SK-N-SH (cell line): ENCODE data around the gene GLCCI1. TPM values are rescaled to one million over a fixed set of nuclear protein-coding genes. Genes with fewer than 3 reads are reported as not detected.

Source experiments
- CTCF ChIA-PET: fragments of 300-600, 350-600 bp; formaldehyde crosslinking; extraction: SDS; loops from one replicate; lab custom pipeline; 2021; lab: Yijun Ruan, JAX
- POLR2A ChIA-PET: fragments of 350-600 bp; sonication (Branson Sonifier 250); formaldehyde crosslinking; extraction: SDS; loops from one replicate; lab custom pipeline; 2020; ENCODE audit warnings: antibody characterized with exemption, inconsistent platforms; lab: Yijun Ruan, JAX
- DNase-seq: peaks from one replicate; pipeline ENCODE4 v3.0.0; 2012
- H2AFZ ChIP-seq: fragments of 200-600 bp; sonication (generic); 2 replicates; pipeline ENCODE4 v1.8.1; 2016; ENCODE audit warnings: antibody characterized with exemption, mild to moderate bottlenecking, low read depth
- H3F3A ChIP-seq: fragments of 200-600 bp; sonication (generic); replicated peaks from 2 replicates; pipeline ENCODE3; 2016; ENCODE audit warnings: antibody characterized with exemption, mild to moderate bottlenecking; ENCODE audit not compliant: insufficient read depth
- H3K27ac ChIP-seq, 2 experiments: fragments of 200-500 bp in 1 of 2; fragments of 200-600 bp in 1 of 2; sonication (Bioruptor generic) in 1 of 2; sonication (generic), shearing (Covaris generic) in 1 of 2; 2 replicates each; pipeline versions ENCODE4 v1.5.1 to v1.6.1; 2014 to 2016; ENCODE audit warnings: low read depth in 2 of 2, inconsistent platforms in 1 of 2, low read length in 1 of 2, mild to moderate bottlenecking in 1 of 2, mixed read lengths in 1 of 2
- H3K27me3 ChIP-seq: fragments of 200-600 bp; sonication (generic), shearing (Covaris generic); 2 replicates; pipeline ENCODE4 v1.6.1; 2016; ENCODE audit warnings: mixed run types; ENCODE audit not compliant: insufficient read depth
- H3K36me3 ChIP-seq, 2 experiments: fragments of 200-500 bp in 1 of 2; fragments of 200-600 bp in 1 of 2; sonication (Bioruptor generic) in 1 of 2; sonication (generic) in 1 of 2; replicated peaks in 1 of 2; 2 replicates each; pipeline versions ENCODE3 to v1.5.1; 2014 to 2016; ENCODE audit warnings: low read length in 1 of 2, mild to moderate bottlenecking in 1 of 2; ENCODE audit not compliant: insufficient read depth in 2 of 2, control insufficient read depth in 1 of 2
- H3K4me1 ChIP-seq, 2 experiments: fragments of 200-500 bp in 1 of 2; fragments of 200-600 bp in 1 of 2; sonication (Bioruptor generic) in 1 of 2; sonication (generic), shearing (Covaris generic) in 1 of 2; 2 replicates each; pipeline versions ENCODE4 v1.5.1 to v1.6.1; 2014 to 2016; ENCODE audit warnings: low read depth in 1 of 2, low read length in 1 of 2, mixed run types in 1 of 2; ENCODE audit not compliant: insufficient read depth in 2 of 2, control insufficient read depth in 1 of 2
- H3K4me2 ChIP-seq: fragments of 200-600 bp; sonication (generic), shearing (Covaris generic); 2 replicates; pipeline ENCODE4 v1.6.1; 2017; ENCODE audit warnings: mixed run types
- H3K4me3 ChIP-seq, 2 experiments: fragments of 200-500 bp in 1 of 2; fragments of 200-600 bp in 1 of 2; sonication (Bioruptor generic) in 1 of 2; sonication (generic), shearing (Covaris generic) in 1 of 2; 2 replicates each; pipeline versions ENCODE4 v1.5.1 to v1.8.1; 2014 to 2016; ENCODE audit warnings: low read depth in 2 of 2, inconsistent platforms in 1 of 2, low read length in 1 of 2, mild to moderate bottlenecking in 1 of 2, mixed read lengths in 1 of 2, moderate library complexity in 1 of 2
- H3K79me2 ChIP-seq: fragments of 200-600 bp; sonication (generic); 2 replicates; pipeline ENCODE4 v1.8.1; 2017; ENCODE audit warnings: mild to moderate bottlenecking; ENCODE audit not compliant: insufficient read depth
- H3K9ac ChIP-seq: fragments of 200-600 bp; sonication (generic); 2 replicates; pipeline ENCODE4 v1.6.1; 2017; ENCODE audit warnings: mixed run types
- H3K9me2 ChIP-seq: fragments of 200-600 bp; sonication (generic); 2 replicates; pipeline ENCODE4 v1.6.1; 2017; ENCODE audit warnings: mixed run types
- H3K9me3 ChIP-seq: fragments of 200-600 bp; sonication (generic); 2 replicates; pipeline ENCODE4 v1.6.1; 2017; ENCODE audit warnings: mixed run types, mild to moderate bottlenecking, moderate library complexity
- H4K20me1 ChIP-seq: fragments of 200-600 bp; sonication (generic); 2 replicates; pipeline ENCODE4 v1.6.1; 2017; ENCODE audit warnings: mild to moderate bottlenecking, mixed run types; ENCODE audit not compliant: insufficient read depth
- EP300 ChIP-seq, 2 experiments: IDR thresholded peaks; 2 replicates each; pipeline versions ENCODE4 v1.4.0 to v1.6.1; 2012; ENCODE audit warnings: borderline replicate concordance in 1 of 2, low read depth in 1 of 2, low read length in 1 of 2
- FOXJ3 ChIP-seq: sonication (generic); formaldehyde crosslinking; IDR thresholded peaks from 2 replicates; pipeline ENCODE4 v1.5.1; 2020; ENCODE audit warnings: mild to moderate bottlenecking, missing genetic modification reagents
- FOXM1 ChIP-seq: IDR thresholded peaks from 2 replicates; pipeline ENCODE4 v1.4.0; 2012; ENCODE audit warnings: low read depth, mild to moderate bottlenecking
- GABPA ChIP-seq: IDR thresholded peaks from 2 replicates; pipeline ENCODE4 v1.4.0; 2012; ENCODE audit warnings: low read depth, mild to moderate bottlenecking
- GATA2 ChIP-seq: sonication (generic); formaldehyde crosslinking; IDR thresholded peaks from 2 replicates; pipeline ENCODE4 v1.5.0; 2020; ENCODE audit warnings: mild to moderate bottlenecking, missing genetic modification reagents
- IRF3 ChIP-seq: fragments of 150-350 bp; IDR thresholded peaks from 2 replicates; pipeline ENCODE4 v1.6.1; 2016; ENCODE audit warnings: mild to moderate bottlenecking, low read depth, low read length
- MXI1 ChIP-seq: IDR thresholded peaks from 2 replicates; pipeline ENCODE4 v1.6.1; 2012; ENCODE audit warnings: mild to moderate bottlenecking, low read depth, low read length, improper control_type of control experiment
- POLR2AphosphoS5 ChIP-seq: IDR thresholded peaks from 2 replicates; pipeline ENCODE4 v1.6.1; 2012; ENCODE audit warnings: low read depth, low read length
- RCOR1 ChIP-seq: fragments of 150-350 bp; IDR thresholded peaks from 2 replicates; pipeline ENCODE4 v1.6.1; 2017; ENCODE audit warnings: antibody characterized with exemption, low read length
- REST ChIP-seq: IDR thresholded peaks from 2 replicates; pipeline ENCODE4 v1.6.1; 2012; ENCODE audit warnings: mild to moderate bottlenecking, low read depth, low read length, moderate library complexity
- RXRA ChIP-seq: IDR thresholded peaks from 2 replicates; pipeline ENCODE4 v1.4.0; 2012; ENCODE audit warnings: low read depth, mild to moderate bottlenecking, borderline replicate concordance
- SIN3A ChIP-seq: IDR thresholded peaks from 2 replicates; pipeline ENCODE4 v1.6.1; 2012; ENCODE audit warnings: low read depth, mild to moderate bottlenecking, low read length, moderate library complexity, borderline replicate concordance
- TEAD4 ChIP-seq: IDR thresholded peaks from 2 replicates; pipeline ENCODE4 v1.4.0; 2012; ENCODE audit warnings: mild to moderate bottlenecking, borderline replicate concordance; ENCODE audit not compliant: insufficient read depth
- YY1 ChIP-seq: IDR thresholded peaks from 2 replicates; pipeline ENCODE4 v1.4.0; 2012; ENCODE audit warnings: low read depth, mild to moderate bottlenecking
- WGBS: methylation state at CpG from one replicate; pipeline ENCODE4 v1.1.6; 2017; ENCODE audit warnings: low lambda C conversion rate; 5-methylcytosine and 5-hydroxymethylcytosine counted together
- polyA plus RNA-seq, 3 experiments: library from polyadenylated mRNA; depleted of rRNA; stranded (reverse); fragments of >200 nt; gene quantifications; 2 replicates each; pipeline ENCODE4 v1.2.3, GENCODE V29; 2012
- TF ChIP-seq, protein P1 (sequence below): fragments of 200-600 bp; sonication (generic); IDR thresholded peaks from 2 replicates; pipeline ENCODE4 v1.6.1; 2017; ENCODE audit warnings: antibody characterized with exemption, mild to moderate bottlenecking, moderate library complexity
- TF ChIP-seq, protein P2 (sequence below): IDR thresholded peaks from 2 replicates; pipeline ENCODE4 v1.4.0; 2012; ENCODE audit warnings: low read depth

GLCCI1 gene
- polyA plus RNA-seq, 1 of the 3 experiments (the other 2 are of a cell fraction), result 5.5 TPM

DNA sequence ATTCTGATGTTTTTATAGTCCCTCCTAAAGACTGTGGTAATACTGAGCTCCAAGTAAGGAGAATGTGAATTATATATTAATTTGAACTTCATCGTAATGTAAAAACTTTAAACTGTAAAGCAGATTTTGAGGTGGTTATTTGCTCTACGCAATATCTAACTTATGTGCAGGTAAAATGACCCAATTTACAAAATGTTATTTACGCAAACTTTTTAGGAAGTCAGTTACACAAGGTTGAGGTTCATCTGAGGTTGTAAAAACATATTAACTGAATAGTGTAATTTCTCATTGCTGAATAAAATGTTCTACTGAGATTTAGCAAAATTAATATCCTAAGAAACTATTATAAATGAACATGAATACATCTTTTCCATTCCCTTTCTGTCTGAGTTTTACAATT, 15.8 kb downstream of the GLCCI1 start:
- WGBS, result 67% methylated on average over 3 of the region's 3 CpGs
- H2AFZ ChIP-seq, result no peak overlapping the region
- H3K4me3 ChIP-seq, result no peak overlapping the region
- H3K79me2 ChIP-seq, result peaks cover 14% of the 10 kb centered on the region; the same call in 1 of the 2 replicates
- no peak for DNase-seq
- H3K9me3 ChIP-seq, result no peaks in the 10 kb centered on the region
- ChIA-PET POLR2A (no interaction called here), CTCF (interaction anchor here (0.9 to 1.5 kb wide), 3 partner anchors 14 to 302 kb away, joined by 3 read pairs; no protein-coding TSS in a partner anchor)
- TF ChIP-seq, protein P1, sequence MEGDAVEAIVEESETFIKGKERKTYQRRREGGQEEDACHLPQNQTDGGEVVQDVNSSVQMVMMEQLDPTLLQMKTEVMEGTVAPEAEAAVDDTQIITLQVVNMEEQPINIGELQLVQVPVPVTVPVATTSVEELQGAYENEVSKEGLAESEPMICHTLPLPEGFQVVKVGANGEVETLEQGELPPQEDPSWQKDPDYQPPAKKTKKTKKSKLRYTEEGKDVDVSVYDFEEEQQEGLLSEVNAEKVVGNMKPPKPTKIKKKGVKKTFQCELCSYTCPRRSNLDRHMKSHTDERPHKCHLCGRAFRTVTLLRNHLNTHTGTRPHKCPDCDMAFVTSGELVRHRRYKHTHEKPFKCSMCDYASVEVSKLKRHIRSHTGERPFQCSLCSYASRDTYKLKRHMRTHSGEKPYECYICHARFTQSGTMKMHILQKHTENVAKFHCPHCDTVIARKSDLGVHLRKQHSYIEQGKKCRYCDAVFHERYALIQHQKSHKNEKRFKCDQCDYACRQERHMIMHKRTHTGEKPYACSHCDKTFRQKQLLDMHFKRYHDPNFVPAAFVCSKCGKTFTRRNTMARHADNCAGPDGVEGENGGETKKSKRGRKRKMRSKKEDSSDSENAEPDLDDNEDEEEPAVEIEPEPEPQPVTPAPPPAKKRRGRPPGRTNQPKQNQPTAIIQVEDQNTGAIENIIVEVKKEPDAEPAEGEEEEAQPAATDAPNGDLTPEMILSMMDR, result no peak
- TF ChIP-seq IRF3, result no peak
- TF ChIP-seq RCOR1, result no peak
- TF ChIP-seq, protein P2, sequence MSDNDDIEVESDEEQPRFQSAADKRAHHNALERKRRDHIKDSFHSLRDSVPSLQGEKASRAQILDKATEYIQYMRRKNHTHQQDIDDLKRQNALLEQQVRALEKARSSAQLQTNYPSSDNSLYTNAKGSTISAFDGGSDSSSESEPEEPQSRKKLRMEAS, result no peak
- no peak for TF ChIP-seq FOXJ3
- TF ChIP-seq EP300 (IDR thresholded peaks at IDR 0.05; ENCODE audit: borderline replicate concordance in 1 of 2, low read depth in 1 of 2, low read length in 1 of 2), result no peak
- no peak for TF ChIP-seq GABPA
- no peak for TF ChIP-seq TEAD4
- TF ChIP-seq FOXM1, result no peak
- TF ChIP-seq MXI1, result no peak
- TF ChIP-seq REST, result no peak
- TF ChIP-seq GATA2, result no peak
- TF ChIP-seq YY1, result no peak
- no peak for TF ChIP-seq POLR2AphosphoS5
- no peak for TF ChIP-seq SIN3A
- no peak for TF ChIP-seq RXRA
- H3K36me3 ChIP-seq, result no peaks in the 10 kb centered on the region
- H3K4me2 ChIP-seq, result no peak overlapping the region
- peaks cover 0 to 3% of the 10 kb centered on the region in 2 experiments; a peak in 2 of 4 replicates for H3K4me1 ChIP-seq
- no peaks in the 10 kb centered on the region for H3K27me3 ChIP-seq
- H3F3A ChIP-seq, result no peaks in the 10 kb centered on the region
- no peak overlapping the region for H3K9ac ChIP-seq
- no peak overlapping the region for H3K27ac ChIP-seq
- no peaks in the 10 kb centered on the region for H4K20me1 ChIP-seq
- H3K9me2 ChIP-seq, result no peaks in the 10 kb centered on the region
